GM19467 (cell line): Measurements from ENCODE around the gene VSTM1.
"Not testable (repeated sequence)": the region's sequence is repeated elsewhere in the genome, so short reads cannot be mapped to it uniquely, and the experiment has no call there.

Experiments
- ATAC-seq: cut with Tn5 transposase; IDR thresholded peaks from one replicate; pipeline ENCODE4 v1.9.1; 2021; ENCODE audit warnings: mild to moderate bottlenecking, moderate library complexity; ENCODE audit not compliant: unreplicated experiment

The VSTM1 gene

GRCh38 chr19:54074851-54075250 lies 11.2 kb upstream of the VSTM1 start:
- ATAC-seq, result no peak

- no peak for ATAC-seq
Observed at GRCh38 chr19:54073829-54074228, 10.1 kb upstream of the VSTM1 start.

GRCh38 chr19:54069470-54069869 lies 5.8 kb upstream of the VSTM1 start:
- ATAC-seq, result no peak

GRCh38 chr19:54062643-54063042 lies 1.1 kb downstream of the VSTM1 start:
- no peak for ATAC-seq

- no peak for ATAC-seq
Observed at GRCh38 chr19:54047616-54048015, 16.1 kb downstream of the VSTM1 start.

- ATAC-seq, result no peak
Observed at GRCh38 chr19:54045771-54046170, 17.9 kb downstream of the VSTM1 start.

- ATAC-seq, result no peak
Observed at GRCh38 chr19:54042989-54043388, 20.7 kb downstream of the VSTM1 start.

- ATAC-seq, result no peak
Observed at GRCh38 chr19:54041969-54042606, 21.6 kb downstream of the VSTM1 start.

- ATAC-seq, result no peak
Observed at GRCh38 chr19:54040003-54040402, 23.7 kb downstream of the VSTM1 start.

GRCh38 chr19:54036542-54036941 lies 27.2 kb downstream of the VSTM1 start:
- ATAC-seq, result not testable (repeated sequence)

- no peak for ATAC-seq
Observed at GRCh38 chr19:54035215-54036178, 28.2 kb downstream of the VSTM1 start.

- no peak for ATAC-seq
Observed at GRCh38 chr19:54030895-54031586, 32.7 kb downstream of the VSTM1 start.

GRCh38 chr19:54029930-54030490 lies 33.7 kb downstream of the VSTM1 start:
- no peak for ATAC-seq

GRCh38 chr19:54029301-54029700 lies 34.4 kb downstream of the VSTM1 start:
- ATAC-seq, result no peak

GRCh38 chr19:54026656-54027055 lies 37.0 kb downstream of the VSTM1 start:
- ATAC-seq, result no peak

- ATAC-seq, result no peak
Observed at GRCh38 chr19:54024660-54025059, 39.0 kb downstream of the VSTM1 start.

- no peak for ATAC-seq
Observed at GRCh38 chr19:54023191-54023590, 40.5 kb downstream of the VSTM1 start.

GRCh38 chr19:54021932-54022331 lies 41.8 kb downstream of the VSTM1 start:
- no peak for ATAC-seq

- ATAC-seq, result no peak
Observed at GRCh38 chr19:54021363-54021762, 42.3 kb downstream of the VSTM1 start.

- ATAC-seq, result no peak
Observed at GRCh38 chr19:54017261-54017660, 46.4 kb downstream of the VSTM1 start.

GRCh38 chr19:54014920-54015560 lies 48.7 kb downstream of the VSTM1 start:
- ATAC-seq, result no peak
